ENCODE measurements around the gene USP54.

DNA sequence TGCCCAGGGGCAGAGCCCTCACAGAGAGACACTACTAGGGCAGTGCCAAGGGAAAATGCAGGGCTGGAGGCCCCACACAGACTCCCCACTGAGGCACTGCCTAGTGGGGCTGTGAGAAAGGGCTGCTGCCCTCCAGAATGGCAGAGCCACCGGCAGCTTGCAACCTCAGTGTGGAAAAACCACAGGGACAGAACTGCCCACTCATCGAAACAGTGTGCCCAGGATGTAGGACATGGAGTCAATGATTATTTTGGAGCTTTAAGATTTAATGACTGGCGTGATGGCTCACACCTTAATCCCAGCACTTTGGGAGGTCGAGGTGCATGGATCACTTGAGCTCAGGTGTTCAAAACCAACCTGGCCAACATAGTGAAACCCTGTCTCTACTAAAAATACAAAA is 130.2 kb downstream of the USP54 start:
- TF ChIP-seq CTCF (conservative IDR thresholded peaks at IDR 0.05; ENCODE audit: low read depth, low read length) (no peak), EZH2 (IDR thresholded peaks at IDR 0.05; ENCODE audit: borderline replicate concordance, low read depth, low read length, poor library complexity, severe bottlenecking) (no peak)

Data from A673 (cell line).